ENCODE measurements around the gene NPEPPS.

- TF ChIP-seq CTCF (IDR thresholded peaks at IDR 0.05) (no peak), POLR2A (IDR thresholded peaks at IDR 0.05) (no peak), POLR2AphosphoS5 (IDR thresholded peaks at IDR 0.05) (no peak), EP300 (IDR thresholded peaks at IDR 0.05; ENCODE audit: low read depth) (no peak)
Observed at GRCh38 chr17:47607481-47607880, 76.6 kb downstream of the NPEPPS start.
